HepG2 (cell line): Measurements from ENCODE around the gene AKR1A1. TPM values are rescaled to one million over a fixed set of nuclear protein-coding genes. Genes with fewer than 3 reads are reported as not detected.

Source experiments
- AHR ChIP-seq: IDR thresholded peaks from 2 replicates; pipeline ENCODE4 v1.6.1; 2018; ENCODE audit warnings: missing genetic modification reagents, missing compliant biosample characterization
- ARID3A ChIP-seq: IDR thresholded peaks from 2 replicates; pipeline ENCODE4 v1.6.1; 2012; ENCODE audit warnings: low read depth, low read length, improper control_type of control experiment
- ASH2L ChIP-seq: fragments of 300-600, 200-600 bp; sonication (generic); IDR thresholded peaks from 2 replicates; pipeline ENCODE4 v1.7.0; 2017; ENCODE audit warnings: low read depth, mild to moderate bottlenecking, moderate library complexity, mixed read lengths, low read length; ENCODE audit not compliant: insufficient read length
- HNF4G ChIP-seq, 2 experiments: sonication (generic) in 1 of 2; formaldehyde crosslinking in 1 of 2; IDR thresholded peaks; 2 replicates each; pipeline versions ENCODE4 v1.4.0 to v1.6.1; 2011 to 2020; ENCODE audit warnings: borderline replicate concordance in 2 of 2, low read depth in 2 of 2, mild to moderate bottlenecking in 2 of 2, low read length in 1 of 2, missing genetic modification reagents in 1 of 2, moderate library complexity in 1 of 2
- MTA3 ChIP-seq: sonication (generic); formaldehyde crosslinking; IDR thresholded peaks from 2 replicates; pipeline ENCODE4 v1.4.0; 2020; ENCODE audit warnings: missing genetic modification reagents
- PRDM4 ChIP-seq: sonication (generic); formaldehyde crosslinking; IDR thresholded peaks from 2 replicates; pipeline ENCODE4 v1.9.0; 2021; ENCODE audit warnings: missing genetic modification reagents, borderline replicate concordance
- SIN3A ChIP-seq: IDR thresholded peaks from 2 replicates; pipeline ENCODE4 v1.6.1; 2011; ENCODE audit warnings: low read depth, mild to moderate bottlenecking, control low read depth, low read length, borderline replicate concordance
- STAT5B ChIP-seq: sonication (generic); formaldehyde crosslinking; IDR thresholded peaks from 2 replicates; pipeline ENCODE4 v1.4.0; 2020; ENCODE audit warnings: missing genetic modification reagents
- TAF15 ChIP-seq: fragments of 200-400 bp; formaldehyde crosslinking; IDR thresholded peaks from one replicate; pipeline ENCODE4 v1.6.1; 2018; ENCODE audit warnings: mild to moderate bottlenecking, low read depth, low read length; ENCODE audit not compliant: poor library complexity, severe bottlenecking
- ZNF335 ChIP-seq: sonication (generic); formaldehyde crosslinking; IDR thresholded peaks from 2 replicates; pipeline ENCODE4 v1.4.0; 2020; ENCODE audit warnings: missing genetic modification reagents
- ZNF75D ChIP-seq: sonication (generic); formaldehyde crosslinking; IDR thresholded peaks from 2 replicates; pipeline ENCODE4 v1.8.1; 2023; ENCODE audit warnings: missing genetic modification reagents, mild to moderate bottlenecking, borderline replicate concordance
- ZNF790 ChIP-seq: sonication (generic); formaldehyde crosslinking; IDR thresholded peaks from 2 replicates; pipeline ENCODE4 v1.8.0; 2022; ENCODE audit warnings: missing genetic modification reagents, mild to moderate bottlenecking, borderline replicate concordance
- polyA plus RNA-seq, 8 experiments: library from polyadenylated mRNA; depleted of rRNA in 3 of 8; stranded (reverse) in 7 of 8; unstranded in 1 of 8; fragments of >200 nt; fragmentation: Illumina TruSeq in 4 of 8; extraction: Trizol in 4 of 8; gene quantifications; 2 replicates each; pipeline versions ENCODE4 v1.2.1 to v1.2.3, GENCODE V29; 2011 to 2016; ENCODE audit warnings: low read depth in 4 of 8, missing spikeins in 1 of 8, mixed read lengths in 1 of 8; ENCODE audit not compliant: insufficient read depth in 1 of 8
- total RNA-seq, 5 experiments: library from RNA; depleted of rRNA; stranded (reverse); fragments of >200 nt; fragmentation: Illumina TruSeq; extraction: Trizol; gene quantifications; 2 replicates each; pipeline ENCODE4 v1.2.3, GENCODE V29; 2016; ENCODE audit warnings: low read depth in 1 of 5
- TF ChIP-seq, protein P1 (sequence below): sonication (generic); formaldehyde crosslinking; IDR thresholded peaks from 2 replicates; pipeline ENCODE4; 2020; ENCODE audit warnings: missing genetic modification reagents, mild to moderate bottlenecking, borderline replicate concordance
- TF ChIP-seq, protein P2 (sequence below): sonication (generic); formaldehyde crosslinking; IDR thresholded peaks from 2 replicates; pipeline ENCODE4 v1.4.0; 2020; ENCODE audit warnings: missing genetic modification reagents
- TF ChIP-seq, protein P3 (sequence below): fragments of 450-650 bp; IDR thresholded peaks from 2 replicates; pipeline ENCODE4 v1.6.1; 2017

AKR1A1 gene
- total and polyA plus RNA-seq, 2 of the 13 experiments (the other 11 are each of a cell fraction or from before 2014, with no cell fraction given) = 181 to 217 TPM

DNA sequence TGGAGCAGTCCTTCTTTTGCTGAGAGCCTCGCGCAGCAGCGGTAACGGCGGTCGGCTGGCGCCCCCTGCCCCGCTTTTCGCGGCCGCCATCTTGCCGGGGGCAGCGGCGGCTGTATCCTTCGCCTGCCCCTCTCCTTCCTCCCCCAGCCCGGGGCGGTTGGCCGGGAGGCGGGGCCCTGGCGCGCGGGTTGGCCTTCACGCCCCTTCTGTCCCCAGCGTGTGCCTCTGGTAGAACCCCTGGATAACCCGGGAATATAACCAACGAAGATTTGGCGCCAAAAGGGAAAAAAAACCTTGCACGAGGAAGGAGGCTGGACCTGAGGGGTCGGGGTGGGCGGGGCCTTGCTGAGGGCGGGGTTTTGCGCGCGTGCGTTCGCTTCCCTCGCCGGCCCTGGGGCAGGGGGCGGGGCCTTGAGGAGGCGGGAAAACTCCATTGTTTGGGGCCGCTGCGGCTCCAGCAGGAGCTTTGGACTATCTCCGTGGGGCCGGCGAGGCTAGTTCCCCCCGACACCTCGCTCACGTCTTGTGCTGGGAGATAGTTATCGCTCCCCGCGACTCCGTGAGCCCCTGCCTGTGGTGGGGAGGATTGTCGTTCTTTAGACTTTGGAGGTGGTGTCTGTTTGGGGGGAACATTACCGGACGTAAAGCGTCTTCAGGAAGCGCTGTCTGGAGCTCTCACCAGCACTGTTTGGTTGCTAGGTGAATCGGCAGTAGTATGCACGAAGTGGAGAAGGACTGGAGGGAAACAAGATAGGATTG lies 33.9 kb downstream of the AKR1A1 start (continued):
- TF ChIP-seq, protein P1, sequence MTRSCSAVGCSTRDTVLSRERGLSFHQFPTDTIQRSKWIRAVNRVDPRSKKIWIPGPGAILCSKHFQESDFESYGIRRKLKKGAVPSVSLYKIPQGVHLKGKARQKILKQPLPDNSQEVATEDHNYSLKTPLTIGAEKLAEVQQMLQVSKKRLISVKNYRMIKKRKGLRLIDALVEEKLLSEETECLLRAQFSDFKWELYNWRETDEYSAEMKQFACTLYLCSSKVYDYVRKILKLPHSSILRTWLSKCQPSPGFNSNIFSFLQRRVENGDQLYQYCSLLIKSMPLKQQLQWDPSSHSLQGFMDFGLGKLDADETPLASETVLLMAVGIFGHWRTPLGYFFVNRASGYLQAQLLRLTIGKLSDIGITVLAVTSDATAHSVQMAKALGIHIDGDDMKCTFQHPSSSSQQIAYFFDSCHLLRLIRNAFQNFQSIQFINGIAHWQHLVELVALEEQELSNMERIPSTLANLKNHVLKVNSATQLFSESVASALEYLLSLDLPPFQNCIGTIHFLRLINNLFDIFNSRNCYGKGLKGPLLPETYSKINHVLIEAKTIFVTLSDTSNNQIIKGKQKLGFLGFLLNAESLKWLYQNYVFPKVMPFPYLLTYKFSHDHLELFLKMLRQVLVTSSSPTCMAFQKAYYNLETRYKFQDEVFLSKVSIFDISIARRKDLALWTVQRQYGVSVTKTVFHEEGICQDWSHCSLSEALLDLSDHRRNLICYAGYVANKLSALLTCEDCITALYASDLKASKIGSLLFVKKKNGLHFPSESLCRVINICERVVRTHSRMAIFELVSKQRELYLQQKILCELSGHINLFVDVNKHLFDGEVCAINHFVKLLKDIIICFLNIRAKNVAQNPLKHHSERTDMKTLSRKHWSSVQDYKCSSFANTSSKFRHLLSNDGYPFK (CRISPR knock-in tag) = peak; percentile 91
- TF ChIP-seq HNF4G (IDR thresholded peaks at IDR 0.05; ENCODE audit: borderline replicate concordance, low read depth, low read length) (no peak), HNF4G (CRISPR knock-in tag; IDR thresholded peaks at IDR 0.05; ENCODE audit: borderline replicate concordance, low read depth) (no peak), ZNF75D (CRISPR knock-in tag) (no peak), ASH2L (peak; percentile 86), ZNF790 (CRISPR knock-in tag) (peak; percentile 32; the same call in 1 of the 2 replicates), PRDM4 (CRISPR knock-in tag) (no peak), STAT5B (CRISPR knock-in tag) (no peak), TAF15 (no peak), SIN3A (peak; percentile 95), ARID3A (no peak), ZNF335 (CRISPR knock-in tag) (no peak), AHR (CRISPR knock-in tag) (no peak), MTA3 (CRISPR knock-in tag) (no peak)
- TF ChIP-seq, protein P2, sequence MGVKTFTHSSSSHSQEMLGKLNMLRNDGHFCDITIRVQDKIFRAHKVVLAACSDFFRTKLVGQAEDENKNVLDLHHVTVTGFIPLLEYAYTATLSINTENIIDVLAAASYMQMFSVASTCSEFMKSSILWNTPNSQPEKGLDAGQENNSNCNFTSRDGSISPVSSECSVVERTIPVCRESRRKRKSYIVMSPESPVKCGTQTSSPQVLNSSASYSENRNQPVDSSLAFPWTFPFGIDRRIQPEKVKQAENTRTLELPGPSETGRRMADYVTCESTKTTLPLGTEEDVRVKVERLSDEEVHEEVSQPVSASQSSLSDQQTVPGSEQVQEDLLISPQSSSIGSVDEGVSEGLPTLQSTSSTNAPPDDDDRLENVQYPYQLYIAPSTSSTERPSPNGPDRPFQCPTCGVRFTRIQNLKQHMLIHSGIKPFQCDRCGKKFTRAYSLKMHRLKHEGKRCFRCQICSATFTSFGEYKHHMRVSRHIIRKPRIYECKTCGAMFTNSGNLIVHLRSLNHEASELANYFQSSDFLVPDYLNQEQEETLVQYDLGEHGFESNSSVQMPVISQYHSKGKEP = no peak
- TF ChIP-seq, protein P3, sequence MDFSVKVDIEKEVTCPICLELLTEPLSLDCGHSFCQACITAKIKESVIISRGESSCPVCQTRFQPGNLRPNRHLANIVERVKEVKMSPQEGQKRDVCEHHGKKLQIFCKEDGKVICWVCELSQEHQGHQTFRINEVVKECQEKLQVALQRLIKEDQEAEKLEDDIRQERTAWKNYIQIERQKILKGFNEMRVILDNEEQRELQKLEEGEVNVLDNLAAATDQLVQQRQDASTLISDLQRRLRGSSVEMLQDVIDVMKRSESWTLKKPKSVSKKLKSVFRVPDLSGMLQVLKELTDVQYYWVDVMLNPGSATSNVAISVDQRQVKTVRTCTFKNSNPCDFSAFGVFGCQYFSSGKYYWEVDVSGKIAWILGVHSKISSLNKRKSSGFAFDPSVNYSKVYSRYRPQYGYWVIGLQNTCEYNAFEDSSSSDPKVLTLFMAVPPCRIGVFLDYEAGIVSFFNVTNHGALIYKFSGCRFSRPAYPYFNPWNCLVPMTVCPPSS = no peak
